HepG2 (cell line): ENCODE results near the gene SYNE3. TPM values are rescaled to one million over a fixed set of nuclear protein-coding genes. Genes with fewer than 3 reads are reported as not detected.

Source experiments
- ATAC-seq: fragments of 200-7000 bp; cut with Tn5 transposase; 3 replicates; pipeline ENCODE4 v1.9.1; 2020; ENCODE audit warnings: mild to moderate bottlenecking, moderate library complexity
- BruUV-seq: library from RNA; stranded (reverse); fragments of 400-500 nt; replicated peaks from 2 replicates; lab custom pipeline; 2021; lab: Mats Ljungman, UMichigan
- CTCF ChIA-PET: fragments of 300-600 bp; formaldehyde crosslinking; extraction: SDS; loops from one replicate; lab custom pipeline; 2021; ENCODE audit warnings: low total read pairs, inconsistent platforms, low intra/inter-chr PET ratio; lab: Yijun Ruan, JAX
- POLR2A ChIA-PET: fragments of 350-600 bp; sonication (Branson Sonifier 250); formaldehyde crosslinking; loops from one replicate; lab custom pipeline; 2020; ENCODE audit warnings: antibody characterized with exemption, inconsistent platforms; lab: Yijun Ruan, JAX
- DNase-seq: peaks from one replicate; pipeline ENCODE4 v3.0.0-alpha.2; 2015; ENCODE audit warnings: low spot score
- FAIRE-seq: peaks from 3 replicates; lab custom pipeline; 2011; peaks lifted over from hg19 to GRCh38; lab: Jason Lieb, UNC
- H2AFZ ChIP-seq: one replicate; pipeline ENCODE4 v1.6.1; 2011; ENCODE audit warnings: low read length, inconsistent platforms
- H3K27ac ChIP-seq: fragments of 300-600 bp; 3 replicates; pipeline ENCODE4 v1.8.0; 2011; ENCODE audit warnings: mixed run types, mild to moderate bottlenecking, mixed read lengths, low read length, inconsistent platforms; ENCODE audit not compliant: insufficient read depth; ENCODE audit errors: extremely low read length
- H3K27me3 ChIP-seq, 2 experiments: fragments of 200-600 bp in 1 of 2; 2 replicates in 1 of 2; 3 replicates in 1 of 2; pipeline versions ENCODE4 v1.6.0 to v1.8.0; 2011; ENCODE audit warnings: low read length in 2 of 2, mild to moderate bottlenecking in 2 of 2, moderate library complexity in 2 of 2, inconsistent platforms in 1 of 2; ENCODE audit not compliant: insufficient read depth in 2 of 2, control insufficient read depth in 1 of 2
- H3K36me3 ChIP-seq, 2 experiments: fragments of 200-600 bp in 1 of 2; replicated peaks in 1 of 2; 2 replicates in 1 of 2; 3 replicates in 1 of 2; pipeline versions ENCODE4 v1.5.1 to v1.8.0; 2011; ENCODE audit warnings: low read length in 2 of 2, inconsistent platforms in 1 of 2; ENCODE audit not compliant: insufficient read depth in 2 of 2, control insufficient read depth in 1 of 2
- H3K4me1 ChIP-seq: 2 replicates; pipeline ENCODE4 v1.5.1; 2012; ENCODE audit warnings: low read length, inconsistent platforms; ENCODE audit not compliant: insufficient read depth
- H3K4me2 ChIP-seq: 2 replicates; pipeline ENCODE4 v1.6.0; 2011; ENCODE audit warnings: low read depth, low read length, inconsistent platforms
- H3K4me3 ChIP-seq, 3 experiments: fragments of 200-600 bp in 1 of 3; sonication (generic), shearing (Covaris generic) in 1 of 3; replicated peaks in 1 of 3; 2 replicates each; pipeline ENCODE4 v1.5.1; 2011 to 2016; ENCODE audit warnings: low read length in 3 of 3, inconsistent platforms in 2 of 3, low read depth in 2 of 3, mild to moderate bottlenecking in 2 of 3, control low read depth in 1 of 3, mixed read lengths in 1 of 3; ENCODE audit not compliant: insufficient read depth in 1 of 3
- H3K79me2 ChIP-seq: one replicate; pipeline ENCODE4 v1.6.1; 2011; ENCODE audit warnings: low read length, inconsistent platforms; ENCODE audit not compliant: insufficient read depth
- H3K9ac ChIP-seq: 2 replicates; pipeline ENCODE4 v1.6.0; 2011; ENCODE audit warnings: mild to moderate bottlenecking, low read depth, low read length, inconsistent platforms; ENCODE audit not compliant: insufficient read depth
- H3K9me3 ChIP-seq: 2 replicates; pipeline ENCODE4 v1.5.1; 2012; ENCODE audit warnings: mild to moderate bottlenecking, low read length
- H4K20me1 ChIP-seq: 2 replicates; pipeline ENCODE4 v1.6.0; 2011; ENCODE audit warnings: inconsistent platforms, mild to moderate bottlenecking, low read length, moderate library complexity; ENCODE audit not compliant: insufficient read depth
- ATF7 ChIP-seq, 2 experiments: fragments of 450-650 bp in 1 of 2; sonication (generic) in 1 of 2; formaldehyde crosslinking in 1 of 2; IDR thresholded peaks; 2 replicates each; pipeline versions ENCODE4 v1.4.0 to v1.6.1; 2016 to 2020; ENCODE audit warnings: antibody characterized with exemption in 1 of 2, mild to moderate bottlenecking in 1 of 2, missing genetic modification reagents in 1 of 2
- CHD4 ChIP-seq: fragments of 200-600 bp; sonication (generic); IDR thresholded peaks from 2 replicates; pipeline ENCODE4 v1.7.0; 2017; ENCODE audit warnings: mild to moderate bottlenecking, low read length, borderline replicate concordance
- ERF ChIP-seq: IDR thresholded peaks from 2 replicates; pipeline ENCODE4 v1.6.1; 2018; ENCODE audit warnings: missing biosample characterization, missing genetic modification reagents
- HHEX ChIP-seq: IDR thresholded peaks from 2 replicates; pipeline ENCODE4 v1.6.1; 2016; ENCODE audit warnings: control low read depth
- KDM6A ChIP-seq: IDR thresholded peaks from 2 replicates; pipeline ENCODE4 v1.6.1; 2016; ENCODE audit warnings: low read depth
- KLF9 ChIP-seq: IDR thresholded peaks from 2 replicates; pipeline ENCODE4 v1.6.1; 2016; ENCODE audit warnings: low read depth
- NKX3-1 ChIP-seq: sonication (generic); formaldehyde crosslinking; IDR thresholded peaks from 2 replicates; pipeline ENCODE4 v1.5.0; 2020; ENCODE audit warnings: missing genetic modification reagents
- SMARCC2 ChIP-seq: fragments of 450-650 bp; IDR thresholded peaks from 2 replicates; pipeline ENCODE4 v1.6.1; 2017; ENCODE audit warnings: antibody characterized with exemption, mild to moderate bottlenecking
- SOX5 ChIP-seq: IDR thresholded peaks from 2 replicates; pipeline ENCODE4 v1.6.1; 2016; ENCODE audit warnings: borderline replicate concordance
- SPEN ChIP-seq: sonication (generic); formaldehyde crosslinking; IDR thresholded peaks from 2 replicates; pipeline ENCODE4 v1.5.1; 2020; ENCODE audit warnings: low read depth, mild to moderate bottlenecking, missing genetic modification reagents
- TCF7L2 ChIP-seq: IDR thresholded peaks from 2 replicates; pipeline ENCODE4 v1.6.1; 2011; ENCODE audit warnings: mild to moderate bottlenecking, low read depth, low read length, moderate library complexity
- ZFP1 ChIP-seq: IDR thresholded peaks from 2 replicates; pipeline ENCODE4 v1.6.1; 2016
- ZNF101 ChIP-seq: sonication (generic); formaldehyde crosslinking; IDR thresholded peaks from 2 replicates; pipeline ENCODE4 v1.4.0; 2020; ENCODE audit warnings: mild to moderate bottlenecking, low read depth, missing genetic modification reagents, borderline replicate concordance
- ZNF34 ChIP-seq: sonication (generic); formaldehyde crosslinking; IDR thresholded peaks from 2 replicates; pipeline ENCODE4 v1.4.0; 2020; ENCODE audit warnings: mild to moderate bottlenecking, missing genetic modification reagents, borderline replicate concordance
- ZNF432 ChIP-seq: sonication (generic); formaldehyde crosslinking; IDR thresholded peaks from 2 replicates; pipeline ENCODE4 v1.5.0; 2020; ENCODE audit warnings: missing genetic modification reagents, mild to moderate bottlenecking, borderline replicate concordance
- ZNF670 ChIP-seq: sonication (generic); formaldehyde crosslinking; IDR thresholded peaks from 2 replicates; pipeline ENCODE4 v1.8.0; 2022; ENCODE audit warnings: mild to moderate bottlenecking, missing genetic modification reagents, borderline replicate concordance
- ZNF777 ChIP-seq: sonication (generic); formaldehyde crosslinking; IDR thresholded peaks from 2 replicates; pipeline ENCODE4 v1.4.0; 2020; ENCODE audit warnings: missing genetic modification reagents
- WGBS: methylation state at CpG from one replicate; pipeline ENCODE4 v1.1.6; 2017; ENCODE audit warnings: low lambda C conversion rate; 5-methylcytosine and 5-hydroxymethylcytosine counted together
- in situ Hi-C: cut with HindIII; loops from 2 replicates; pipeline ENCODE4 v1.10.0; 2017; ENCODE audit warnings: low pct_unique_long_range_greater_than_20kb; ENCODE audit not compliant: extremely low pct_ligation_motif_present
- intact Hi-C: fragments of 100-400 bp; cut with micrococcal nuclease; formaldehyde crosslinking; loops from one replicate; pipeline ENCODE4 v1.10.0; 2022; ENCODE audit not compliant: unreplicated experiment
- polyA plus RNA-seq, 8 experiments: library from polyadenylated mRNA; depleted of rRNA in 3 of 8; stranded (reverse) in 7 of 8; unstranded in 1 of 8; fragments of >200 nt; fragmentation: Illumina TruSeq in 4 of 8; extraction: Trizol in 4 of 8; gene quantifications; 2 replicates each; pipeline versions ENCODE4 v1.2.1 to v1.2.3, GENCODE V29; 2011 to 2016; ENCODE audit warnings: low read depth in 4 of 8, missing spikeins in 1 of 8, mixed read lengths in 1 of 8; ENCODE audit not compliant: insufficient read depth in 1 of 8
- total RNA-seq, 5 experiments: library from RNA; depleted of rRNA; stranded (reverse); fragments of >200 nt; fragmentation: Illumina TruSeq; extraction: Trizol; gene quantifications; 2 replicates each; pipeline ENCODE4 v1.2.3, GENCODE V29; 2016; ENCODE audit warnings: low read depth in 1 of 5

SYNE3 gene
- total and polyA plus RNA-seq, 2 of the 13 experiments (the other 11 are each of a cell fraction or from before 2014, with no cell fraction given) = 7.8 to 8.0 TPM

DNA sequence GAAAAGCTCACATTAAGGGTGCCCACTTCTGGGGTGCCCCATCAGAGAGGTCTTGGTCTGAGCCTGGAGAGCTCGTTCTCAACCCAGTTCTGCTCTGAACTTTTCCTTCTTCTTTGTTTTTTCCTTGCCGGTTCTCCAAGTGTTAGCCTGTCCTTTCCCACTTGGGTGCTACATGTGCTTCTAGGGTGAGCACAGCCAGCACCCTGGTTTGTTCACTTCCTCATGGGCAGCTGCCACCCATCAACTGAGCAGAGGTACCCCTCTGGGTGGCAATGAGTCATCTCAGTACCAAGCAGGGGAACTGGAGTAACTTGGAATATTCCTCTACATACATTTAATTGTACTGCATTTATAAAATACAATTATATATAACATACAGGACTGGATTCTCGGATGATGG lies 3.9 kb upstream of the SYNE3 start:
- no peak overlapping the region for H3K9ac ChIP-seq
- ATAC-seq (no peak), FAIRE-seq (no peak), DNase-seq (no peak)
- WGBS = 94% methylated on average over 3 of the region's 3 CpGs
- peak overlapping the region; percentile 24 for H3K27ac ChIP-seq
- ChIA-PET CTCF (no interaction called here), POLR2A (interaction anchor here (1.0 to 1.6 kb wide), 3 partner anchors 14 to 30 kb away, joined by 3 read pairs; partner anchors contain the start of gene GLRX5)
- no peaks in the 10 kb centered on the region for H3K36me3 ChIP-seq
- no peak overlapping the region for H3K4me3 ChIP-seq
- H3K4me2 ChIP-seq = no peak overlapping the region
- in situ Hi-C loops (no loop called here), intact Hi-C loops (loop anchor here (5.0 kb wide), 1 partner anchor 33 kb away; no protein-coding TSS in a partner anchor)
- peaks cover 7% of the 10 kb centered on the region for H3K79me2 ChIP-seq
- H3K9me3 ChIP-seq = no peaks in the 10 kb centered on the region
- TF ChIP-seq SMARCC2 (no peak), ZNF34 (CRISPR knock-in tag) (no peak), KLF9 (CRISPR knock-in tag) (no peak), SOX5 (CRISPR knock-in tag) (no peak), ATF7 (IDR thresholded peaks at IDR 0.05) (no peak), ATF7 (CRISPR knock-in tag; IDR thresholded peaks at IDR 0.05) (no peak), ZFP1 (CRISPR knock-in tag) (no peak), CHD4 (no peak), HHEX (CRISPR knock-in tag) (no peak), NKX3-1 (no peak), TCF7L2 (no peak), ERF (CRISPR knock-in tag) (no peak), KDM6A (CRISPR knock-in tag) (no peak), ZNF777 (CRISPR knock-in tag) (no peak), SPEN (CRISPR knock-in tag) (no peak), ZNF432 (CRISPR knock-in tag) (no peak), ZNF670 (no peak), ZNF101 (CRISPR knock-in tag) (no peak)
- no peaks in the 10 kb centered on the region for H4K20me1 ChIP-seq
- no peaks in the 10 kb centered on the region; a peak in 1 of 5 replicates for H3K27me3 ChIP-seq
- H2AFZ ChIP-seq = no peak overlapping the region
- H3K4me1 ChIP-seq = peaks cover 92% of the 10 kb centered on the region
- BruUV-seq = no TSS peak
